ENCODE data around the gene PSME1. TPM values are rescaled to one million over a fixed set of nuclear protein-coding genes. Genes with fewer than 3 reads are reported as not detected.

The PSME1 gene
- total and polyA plus RNA-seq, 2 donors (not counting 1 experiment from before 2014, with no cell fraction given), result 177 to 266 TPM

DNA sequence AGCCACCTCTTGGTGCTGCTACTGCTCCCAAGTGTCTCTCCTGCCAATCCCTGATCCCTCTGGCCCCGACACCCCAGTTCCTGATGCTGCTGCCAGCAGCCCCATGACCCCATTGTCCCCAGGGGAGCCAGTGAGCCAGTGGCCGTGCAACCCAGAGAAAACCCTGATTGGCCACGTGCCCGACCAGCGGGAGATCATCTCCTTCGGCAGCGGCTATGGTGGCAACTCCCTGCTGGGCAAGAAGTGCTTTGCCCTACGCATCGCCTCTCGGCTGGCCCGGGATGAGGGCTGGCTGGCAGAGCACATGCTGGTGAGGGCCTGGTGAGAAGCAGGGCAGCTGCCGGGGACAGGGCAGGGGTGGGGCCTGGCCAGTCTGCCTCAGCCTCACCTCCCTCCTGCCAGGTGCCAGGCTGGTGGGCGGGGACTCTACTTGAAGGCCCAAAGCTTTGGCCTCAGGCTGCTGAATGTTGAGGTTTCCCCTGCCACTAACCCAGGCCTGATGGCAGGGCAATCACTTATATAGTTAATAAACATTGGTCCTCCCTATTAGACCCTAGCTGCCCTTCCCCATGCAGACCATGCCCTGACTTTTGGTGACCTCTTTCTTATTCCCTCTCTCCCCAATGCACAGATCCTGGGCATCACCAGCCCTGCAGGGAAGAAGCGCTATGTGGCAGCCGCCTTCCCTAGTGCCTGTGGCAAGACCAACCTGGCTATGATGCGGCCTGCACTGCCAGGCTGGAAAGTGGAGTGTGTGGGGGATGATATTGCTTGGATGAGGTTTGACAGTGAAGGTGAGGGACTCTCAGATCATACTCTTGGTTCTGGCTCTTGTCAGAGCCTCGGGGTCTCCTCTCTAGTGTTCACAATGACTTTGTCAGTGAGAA, 36.8 kb upstream of the PSME1 start:
- TF ChIP-seq, protein P1, sequence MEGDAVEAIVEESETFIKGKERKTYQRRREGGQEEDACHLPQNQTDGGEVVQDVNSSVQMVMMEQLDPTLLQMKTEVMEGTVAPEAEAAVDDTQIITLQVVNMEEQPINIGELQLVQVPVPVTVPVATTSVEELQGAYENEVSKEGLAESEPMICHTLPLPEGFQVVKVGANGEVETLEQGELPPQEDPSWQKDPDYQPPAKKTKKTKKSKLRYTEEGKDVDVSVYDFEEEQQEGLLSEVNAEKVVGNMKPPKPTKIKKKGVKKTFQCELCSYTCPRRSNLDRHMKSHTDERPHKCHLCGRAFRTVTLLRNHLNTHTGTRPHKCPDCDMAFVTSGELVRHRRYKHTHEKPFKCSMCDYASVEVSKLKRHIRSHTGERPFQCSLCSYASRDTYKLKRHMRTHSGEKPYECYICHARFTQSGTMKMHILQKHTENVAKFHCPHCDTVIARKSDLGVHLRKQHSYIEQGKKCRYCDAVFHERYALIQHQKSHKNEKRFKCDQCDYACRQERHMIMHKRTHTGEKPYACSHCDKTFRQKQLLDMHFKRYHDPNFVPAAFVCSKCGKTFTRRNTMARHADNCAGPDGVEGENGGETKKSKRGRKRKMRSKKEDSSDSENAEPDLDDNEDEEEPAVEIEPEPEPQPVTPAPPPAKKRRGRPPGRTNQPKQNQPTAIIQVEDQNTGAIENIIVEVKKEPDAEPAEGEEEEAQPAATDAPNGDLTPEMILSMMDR (conservative IDR thresholded peaks at IDR 0.05 in 1 of 2, IDR thresholded peaks at IDR 0.05 in 1 of 2; ENCODE audit: low read depth in 1 of 2, low read length in 2 of 2), result no peak
- TF ChIP-seq EZH2 (IDR thresholded peaks at IDR 0.05; ENCODE audit: low read length, missing control alignments), result no peak
- H3K36me3 ChIP-seq (ENCODE audit: control insufficient read depth, insufficient read depth, low read length), result peaks cover 2% of the 10 kb centered on the region
- peaks cover 2% of the 10 kb centered on the region for H3K4me1 ChIP-seq (ENCODE audit: control insufficient read depth, extremely low read depth, insufficient read depth, low read length)
- no peaks in the 10 kb centered on the region for H3K27me3 ChIP-seq (ENCODE audit: control insufficient read depth, insufficient read depth, low read length)
- no peak overlapping the region for H3K4me3 ChIP-seq (replicated peaks in 1 of 4; ENCODE audit: control extremely low read depth in 1 of 4, insufficient read depth in 1 of 4, low read depth in 3 of 4, low read length in 4 of 4)
- no peaks in the 10 kb centered on the region for H3K9me3 ChIP-seq (ENCODE audit: control insufficient read depth, insufficient read depth, low read depth, low read length)
- H4K20me1 ChIP-seq (ENCODE audit: control insufficient read depth, extremely low read depth, insufficient read depth, low read length), result no peaks in the 10 kb centered on the region
- no peak overlapping the region for H3K9ac ChIP-seq (ENCODE audit: insufficient read depth, low read length)
- DNase-seq (ENCODE audit: low read depth in 2 of 2), result no peak
- no peak overlapping the region for H2AFZ ChIP-seq (ENCODE audit: low read length)
- H3K27ac ChIP-seq (ENCODE audit: insufficient read depth, low read length), result no peak overlapping the region
- H3K79me2 ChIP-seq (ENCODE audit: control insufficient read depth, insufficient read depth, low read length), result no peaks in the 10 kb centered on the region
- no peak overlapping the region for H3K4me2 ChIP-seq (ENCODE audit: extremely low read depth, insufficient read depth, low read length)

DNA sequence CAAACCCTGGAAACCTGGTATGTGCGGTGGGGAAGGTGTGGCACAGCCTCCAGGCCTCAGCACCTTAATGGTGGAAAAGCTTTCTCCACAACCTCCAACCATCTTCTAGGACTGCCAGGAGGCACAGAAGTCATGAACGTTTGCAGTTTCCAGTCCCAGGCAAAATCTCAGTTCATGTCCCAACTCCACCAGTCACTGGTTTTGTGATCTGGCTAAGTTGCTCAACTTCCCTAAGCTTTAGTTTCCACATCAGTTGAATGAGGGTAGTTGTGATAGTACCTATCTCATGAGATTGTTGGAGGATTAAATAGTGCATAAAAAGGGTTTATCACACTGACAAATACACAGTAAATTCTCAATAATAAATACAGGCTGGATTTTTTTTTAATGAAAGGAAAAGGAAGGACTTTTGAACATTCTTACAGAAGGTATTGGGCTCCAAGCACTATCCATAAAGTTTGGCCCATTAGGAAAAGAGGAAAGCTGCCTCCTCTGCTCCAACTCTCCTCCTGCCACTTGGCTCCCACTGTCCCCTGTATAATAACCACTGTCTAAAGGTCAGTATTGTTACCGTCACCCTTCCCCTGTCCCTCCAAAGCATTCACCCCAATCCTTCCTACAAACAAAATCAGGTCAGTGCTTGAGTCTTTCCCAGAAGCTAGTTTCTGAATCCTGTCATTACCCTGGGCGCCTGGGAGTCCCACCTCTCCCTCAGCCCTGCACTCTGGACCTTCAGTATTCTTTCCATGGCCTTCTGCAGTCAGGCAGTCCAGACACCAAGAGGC, 35.6 kb upstream of the PSME1 start:
- Histone ChIP-seq H3K4me1 (ENCODE audit: control insufficient read depth, extremely low read depth, insufficient read depth, low read length) (peaks cover 1% of the 10 kb centered on the region), H3K27me3 (ENCODE audit: control insufficient read depth, insufficient read depth, low read length) (no peaks in the 10 kb centered on the region), H3K9me3 (ENCODE audit: control insufficient read depth, insufficient read depth, low read depth, low read length) (no peaks in the 10 kb centered on the region), H3K4me3 (replicated peaks in 1 of 4; ENCODE audit: control extremely low read depth in 1 of 4, insufficient read depth in 1 of 4, low read depth in 3 of 4, low read length in 4 of 4) (no peak overlapping the region), H3K9ac (ENCODE audit: insufficient read depth, low read length) (no peak overlapping the region), H3K79me2 (ENCODE audit: control insufficient read depth, insufficient read depth, low read length) (no peaks in the 10 kb centered on the region), H3K27ac (ENCODE audit: insufficient read depth, low read length) (no peak overlapping the region), H2AFZ (ENCODE audit: low read length) (no peak overlapping the region), H3K4me2 (ENCODE audit: extremely low read depth, insufficient read depth, low read length) (no peak overlapping the region), H3K36me3 (ENCODE audit: control insufficient read depth, insufficient read depth, low read length) (peaks cover 2% of the 10 kb centered on the region), H4K20me1 (ENCODE audit: control insufficient read depth, extremely low read depth, insufficient read depth, low read length) (no peaks in the 10 kb centered on the region)
- TF ChIP-seq, protein P1 (conservative IDR thresholded peaks at IDR 0.05 in 1 of 2, IDR thresholded peaks at IDR 0.05 in 1 of 2; ENCODE audit: low read depth in 1 of 2, low read length in 2 of 2), result no peak
- no peak for TF ChIP-seq EZH2 (IDR thresholded peaks at IDR 0.05; ENCODE audit: low read length, missing control alignments)
- no peak for DNase-seq (ENCODE audit: low read depth in 2 of 2)

DNA sequence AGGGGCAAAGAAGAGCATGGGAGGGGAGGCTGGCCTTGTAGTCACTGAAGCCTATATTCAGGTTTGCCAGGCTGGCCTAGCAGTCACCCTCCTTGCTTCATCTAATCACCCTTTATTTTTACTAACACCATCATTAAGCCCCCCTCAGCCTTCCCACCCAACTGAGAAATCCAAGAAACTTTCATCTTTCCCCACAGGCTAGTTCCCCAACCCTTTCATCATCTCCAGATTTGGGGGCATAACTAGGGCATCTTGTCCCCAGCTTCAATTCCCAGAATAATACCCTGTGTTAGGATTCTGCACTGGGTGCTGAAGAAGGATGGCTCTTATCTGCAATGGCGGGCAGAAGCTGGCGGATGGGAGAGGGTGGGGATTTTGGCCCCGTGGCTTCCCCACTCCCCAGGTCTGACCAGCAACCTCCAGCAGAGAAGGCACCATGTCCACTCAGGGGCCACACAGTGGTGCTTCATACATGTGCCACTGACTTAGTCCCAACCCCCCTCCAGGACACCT, 35.0 kb upstream of the PSME1 start:
- Histone ChIP-seq H3K4me1 (ENCODE audit: control insufficient read depth, extremely low read depth, insufficient read depth, low read length) (no peaks in the 10 kb centered on the region), H3K79me2 (ENCODE audit: control insufficient read depth, insufficient read depth, low read length) (no peaks in the 10 kb centered on the region), H3K4me3 (replicated peaks in 1 of 4; ENCODE audit: control extremely low read depth in 1 of 4, insufficient read depth in 1 of 4, low read depth in 3 of 4, low read length in 4 of 4) (no peak overlapping the region), H2AFZ (ENCODE audit: low read length) (no peak overlapping the region), H3K9me3 (ENCODE audit: control insufficient read depth, insufficient read depth, low read depth, low read length) (no peaks in the 10 kb centered on the region), H3K36me3 (ENCODE audit: control insufficient read depth, insufficient read depth, low read length) (peaks cover 2% of the 10 kb centered on the region), H3K4me2 (ENCODE audit: extremely low read depth, insufficient read depth, low read length) (no peak overlapping the region), H3K9ac (ENCODE audit: insufficient read depth, low read length) (no peak overlapping the region), H4K20me1 (ENCODE audit: control insufficient read depth, extremely low read depth, insufficient read depth, low read length) (no peaks in the 10 kb centered on the region), H3K27ac (ENCODE audit: insufficient read depth, low read length) (no peak overlapping the region), H3K27me3 (ENCODE audit: control insufficient read depth, insufficient read depth, low read length) (no peaks in the 10 kb centered on the region)
- no peak for DNase-seq (ENCODE audit: low read depth in 2 of 2)
- no peak for TF ChIP-seq EZH2 (IDR thresholded peaks at IDR 0.05; ENCODE audit: low read length, missing control alignments)
- TF ChIP-seq, protein P1 (conservative IDR thresholded peaks at IDR 0.05 in 1 of 2, IDR thresholded peaks at IDR 0.05 in 1 of 2; ENCODE audit: low read depth in 1 of 2, low read length in 2 of 2), result no peak

All from fibroblast of lung (primary cell).